Posterior cingulate gyrus (tissue), 11 donors: Measurements from ENCODE around the gene TSHR.

Source experiments
- DNase-seq, 10 donors: peaks; one replicate each; pipeline versions ENCODE4 v3.0.0 to v3.0.0-alpha.2; 2020 to 2021; ENCODE audit warnings: mixed read lengths in 3 of 10
- intact Hi-C: fragments of 100-400 bp; cut with DNase I; formaldehyde crosslinking; loops from one replicate; pipeline ENCODE4 v1.15.1; 2023

The TSHR gene

GRCh38 chr14:81125536-81125935 lies 170.1 kb downstream of the TSHR start:
- intact Hi-C loops, result no loop called here
- DNase-seq, result no peak

GRCh38 chr14:81127785-81128184 lies 172.4 kb downstream of the TSHR start:
- intact Hi-C loops, result no loop called here
- no peak for DNase-seq

GRCh38 chr14:81129242-81129641 lies 173.8 kb downstream of the TSHR start:
- intact Hi-C loops, result no loop called here
- DNase-seq, result no peak

- no peak for DNase-seq
- intact Hi-C loops, result no loop called here
Observed at GRCh38 chr14:81132468-81132867, 177.0 kb downstream of the TSHR start.

- DNase-seq, result no peak
- intact Hi-C loops, result no loop called here
Observed at GRCh38 chr14:81133400-81133799, 178.0 kb downstream of the TSHR start.

GRCh38 chr14:81137316-81137715 lies 181.9 kb downstream of the TSHR start:
- DNase-seq, result no peak

GRCh38 chr14:81138429-81138828 lies 183.0 kb downstream of the TSHR start:
- intact Hi-C loops, result no loop called here
- no peak for DNase-seq

More at GRCh38 chr14:81137316-81137715, 181.9 kb downstream of the TSHR start:
- intact Hi-C loops, result no loop called here

GRCh38 chr14:81141426-81141825 lies 186.0 kb downstream of the TSHR start:
- intact Hi-C loops, result no loop called here
- DNase-seq, result no peak

GRCh38 chr14:81143793-81144192 lies 188.4 kb downstream of the TSHR start:
- intact Hi-C loops, result no loop called here
- DNase-seq, result no peak

GRCh38 chr14:81144824-81145603 lies 189.6 kb downstream of the TSHR start:
- DNase-seq, result no peak
- intact Hi-C loops, result no loop called here

GRCh38 chr14:81147140-81147897 lies 191.9 kb downstream of the TSHR start:
- intact Hi-C loops, result no loop called here
- DNase-seq, result no peak

- intact Hi-C loops, result no loop called here
- no peak for DNase-seq
Observed at GRCh38 chr14:81148635-81149034, 193.2 kb downstream of the TSHR start.

GRCh38 chr14:81153187-81153586 lies 197.8 kb downstream of the TSHR start:
- no peak for DNase-seq
- intact Hi-C loops, result no loop called here

- intact Hi-C loops, result no loop called here
- no peak for DNase-seq
Observed at GRCh38 chr14:81157431-81157830, 202.0 kb downstream of the TSHR start.

GRCh38 chr14:81161088-81161487 lies 205.7 kb downstream of the TSHR start:
- DNase-seq, result no peak
- intact Hi-C loops, result no loop called here

- intact Hi-C loops, result no loop called here
- DNase-seq, result no peak
Observed at GRCh38 chr14:81161749-81162148, 206.3 kb downstream of the TSHR start.

- DNase-seq, result no peak
- intact Hi-C loops, result no loop called here
Observed at GRCh38 chr14:81162941-81163340, 207.5 kb downstream of the TSHR start.

GRCh38 chr14:81164167-81164774 lies 208.8 kb downstream of the TSHR start:
- intact Hi-C loops, result no loop called here
- peak in 4 of 10 donors; percentile 12 to 31 (median 22) for DNase-seq

- DNase-seq, result no peak
- intact Hi-C loops, result no loop called here
Observed at GRCh38 chr14:81165188-81165587, 209.8 kb downstream of the TSHR start.

GRCh38 chr14:81166121-81166520 lies 210.7 kb downstream of the TSHR start:
- intact Hi-C loops, result no loop called here
- DNase-seq, result no peak

GRCh38 chr14:81169267-81169666 lies 213.8 kb downstream of the TSHR start:
- intact Hi-C loops, result no loop called here

More at GRCh38 chr14:81169267-81169666, 213.8 kb downstream of the TSHR start:
- no peak for DNase-seq
